Ishikawa (cell line): Measurements from ENCODE around the gene ZXDC.

Experiments
- CEBPB ChIP-seq: IDR thresholded peaks from 2 replicates; pipeline ENCODE4 v1.6.1; 2012
- CREB1 ChIP-seq: IDR thresholded peaks from 2 replicates; pipeline ENCODE4 v1.6.1; 2012; ENCODE audit warnings: low read depth
- EGR1 ChIP-seq: IDR thresholded peaks from 2 replicates; pipeline ENCODE4 v1.6.1; 2012
- EP300 ChIP-seq: IDR thresholded peaks from 2 replicates; pipeline ENCODE4 v1.6.1; 2012; ENCODE audit warnings: borderline replicate concordance
- FOXM1 ChIP-seq: IDR thresholded peaks from 2 replicates; pipeline ENCODE4 v1.6.1; 2012; ENCODE audit warnings: low read depth, borderline replicate concordance
- NFIC ChIP-seq: IDR thresholded peaks from 2 replicates; pipeline ENCODE4 v1.6.1; 2012
- RAD21 ChIP-seq: IDR thresholded peaks from 2 replicates; pipeline ENCODE4 v1.6.1; 2012; ENCODE audit warnings: low read depth
- TAF1 ChIP-seq: IDR thresholded peaks from 2 replicates; pipeline ENCODE4 v1.6.1; 2012; ENCODE audit warnings: low read depth, mild to moderate bottlenecking
- TCF12 ChIP-seq: IDR thresholded peaks from 2 replicates; pipeline ENCODE4 v1.6.1; 2012; ENCODE audit warnings: low read depth
- TEAD4 ChIP-seq: IDR thresholded peaks from 2 replicates; pipeline ENCODE4 v1.6.1; 2012
- YY1 ChIP-seq: IDR thresholded peaks from 2 replicates; pipeline ENCODE4 v1.6.1; 2012; ENCODE audit warnings: low read depth
- ZBTB7A ChIP-seq: IDR thresholded peaks from 2 replicates; pipeline ENCODE4 v1.6.1; 2012; ENCODE audit warnings: low read depth
- TF ChIP-seq, protein P1 (sequence below): IDR thresholded peaks from 2 replicates; pipeline ENCODE4 v1.6.1; 2012; ENCODE audit warnings: low read depth, mild to moderate bottlenecking
- TF ChIP-seq, protein P2 (sequence below): IDR thresholded peaks from 2 replicates; pipeline ENCODE4 v1.6.1; 2012
- TF ChIP-seq, protein P3 (sequence below): IDR thresholded peaks from 2 replicates; pipeline ENCODE4 v1.6.1; 2012

Gene ZXDC

GRCh38 chr3:126512916-126513650 is 37.4 kb upstream of the ZXDC start:
- no peak for TF ChIP-seq CREB1
- no peak for TF ChIP-seq TEAD4
- TF ChIP-seq, protein P1, sequence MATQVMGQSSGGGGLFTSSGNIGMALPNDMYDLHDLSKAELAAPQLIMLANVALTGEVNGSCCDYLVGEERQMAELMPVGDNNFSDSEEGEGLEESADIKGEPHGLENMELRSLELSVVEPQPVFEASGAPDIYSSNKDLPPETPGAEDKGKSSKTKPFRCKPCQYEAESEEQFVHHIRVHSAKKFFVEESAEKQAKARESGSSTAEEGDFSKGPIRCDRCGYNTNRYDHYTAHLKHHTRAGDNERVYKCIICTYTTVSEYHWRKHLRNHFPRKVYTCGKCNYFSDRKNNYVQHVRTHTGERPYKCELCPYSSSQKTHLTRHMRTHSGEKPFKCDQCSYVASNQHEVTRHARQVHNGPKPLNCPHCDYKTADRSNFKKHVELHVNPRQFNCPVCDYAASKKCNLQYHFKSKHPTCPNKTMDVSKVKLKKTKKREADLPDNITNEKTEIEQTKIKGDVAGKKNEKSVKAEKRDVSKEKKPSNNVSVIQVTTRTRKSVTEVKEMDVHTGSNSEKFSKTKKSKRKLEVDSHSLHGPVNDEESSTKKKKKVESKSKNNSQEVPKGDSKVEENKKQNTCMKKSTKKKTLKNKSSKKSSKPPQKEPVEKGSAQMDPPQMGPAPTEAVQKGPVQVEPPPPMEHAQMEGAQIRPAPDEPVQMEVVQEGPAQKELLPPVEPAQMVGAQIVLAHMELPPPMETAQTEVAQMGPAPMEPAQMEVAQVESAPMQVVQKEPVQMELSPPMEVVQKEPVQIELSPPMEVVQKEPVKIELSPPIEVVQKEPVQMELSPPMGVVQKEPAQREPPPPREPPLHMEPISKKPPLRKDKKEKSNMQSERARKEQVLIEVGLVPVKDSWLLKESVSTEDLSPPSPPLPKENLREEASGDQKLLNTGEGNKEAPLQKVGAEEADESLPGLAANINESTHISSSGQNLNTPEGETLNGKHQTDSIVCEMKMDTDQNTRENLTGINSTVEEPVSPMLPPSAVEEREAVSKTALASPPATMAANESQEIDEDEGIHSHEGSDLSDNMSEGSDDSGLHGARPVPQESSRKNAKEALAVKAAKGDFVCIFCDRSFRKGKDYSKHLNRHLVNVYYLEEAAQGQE: no peak
- no peak for TF ChIP-seq TCF12
- TF ChIP-seq TAF1: no peak
- no peak for TF ChIP-seq EGR1
- no peak for TF ChIP-seq RAD21
- TF ChIP-seq, protein P2, sequence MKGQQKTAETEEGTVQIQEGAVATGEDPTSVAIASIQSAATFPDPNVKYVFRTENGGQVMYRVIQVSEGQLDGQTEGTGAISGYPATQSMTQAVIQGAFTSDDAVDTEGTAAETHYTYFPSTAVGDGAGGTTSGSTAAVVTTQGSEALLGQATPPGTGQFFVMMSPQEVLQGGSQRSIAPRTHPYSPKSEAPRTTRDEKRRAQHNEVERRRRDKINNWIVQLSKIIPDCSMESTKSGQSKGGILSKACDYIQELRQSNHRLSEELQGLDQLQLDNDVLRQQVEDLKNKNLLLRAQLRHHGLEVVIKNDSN: no peak
- no peak for TF ChIP-seq YY1
- TF ChIP-seq, protein P3, sequence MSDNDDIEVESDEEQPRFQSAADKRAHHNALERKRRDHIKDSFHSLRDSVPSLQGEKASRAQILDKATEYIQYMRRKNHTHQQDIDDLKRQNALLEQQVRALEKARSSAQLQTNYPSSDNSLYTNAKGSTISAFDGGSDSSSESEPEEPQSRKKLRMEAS: no peak
- TF ChIP-seq FOXM1: no peak
- no peak for TF ChIP-seq CEBPB
- no peak for TF ChIP-seq ZBTB7A
- no peak for TF ChIP-seq EP300
- no peak for TF ChIP-seq NFIC

DNA sequence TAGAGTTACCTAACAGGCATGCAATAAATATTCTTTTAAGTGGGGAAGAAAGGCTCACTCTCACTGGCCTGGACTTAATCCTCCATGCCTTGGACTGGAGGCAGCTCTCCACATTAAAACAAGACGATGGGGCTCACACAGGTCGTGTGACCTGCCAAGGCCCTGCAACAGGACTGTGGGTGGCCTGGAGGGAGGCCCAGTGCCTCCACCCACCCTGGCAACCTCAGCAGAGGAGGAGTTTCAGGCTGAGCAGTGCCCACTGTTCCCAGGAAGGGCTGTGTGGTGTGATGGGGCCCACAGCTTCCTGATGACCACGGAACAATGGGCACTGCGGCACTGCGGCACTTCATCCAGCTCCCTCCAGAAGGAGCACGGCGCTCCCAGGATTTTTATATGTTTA is 36.3 kb upstream of the ZXDC start:
- TF ChIP-seq EP300: no peak

DNA sequence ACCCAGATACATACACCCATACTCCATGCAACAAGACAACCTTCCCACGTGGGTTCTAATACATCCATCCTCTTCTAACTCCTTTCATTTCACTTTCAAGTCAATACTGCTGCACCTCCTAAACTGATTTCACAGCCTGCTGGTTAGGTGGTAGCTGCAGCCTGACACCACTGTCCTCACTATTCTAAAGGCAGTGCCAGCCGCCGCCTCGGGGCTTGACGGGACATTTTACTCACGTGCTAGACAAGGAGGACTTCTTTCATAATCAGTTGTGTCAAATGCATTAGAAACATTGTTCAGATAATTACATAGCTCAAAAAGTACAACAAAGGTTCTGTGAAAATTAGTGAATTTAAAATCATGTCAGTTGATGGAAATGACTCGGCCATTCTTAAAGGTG is 35.6 kb upstream of the ZXDC start:
- TF ChIP-seq CEBPB (no peak), TAF1 (no peak), ZBTB7A (no peak), TCF12 (no peak), TEAD4 (no peak), CREB1 (no peak), EP300 (no peak), EGR1 (no peak), NFIC (no peak), YY1 (no peak), RAD21 (no peak), FOXM1 (no peak)
- TF ChIP-seq, protein P1: no peak
- TF ChIP-seq, protein P2: no peak
- TF ChIP-seq, protein P3: no peak

DNA sequence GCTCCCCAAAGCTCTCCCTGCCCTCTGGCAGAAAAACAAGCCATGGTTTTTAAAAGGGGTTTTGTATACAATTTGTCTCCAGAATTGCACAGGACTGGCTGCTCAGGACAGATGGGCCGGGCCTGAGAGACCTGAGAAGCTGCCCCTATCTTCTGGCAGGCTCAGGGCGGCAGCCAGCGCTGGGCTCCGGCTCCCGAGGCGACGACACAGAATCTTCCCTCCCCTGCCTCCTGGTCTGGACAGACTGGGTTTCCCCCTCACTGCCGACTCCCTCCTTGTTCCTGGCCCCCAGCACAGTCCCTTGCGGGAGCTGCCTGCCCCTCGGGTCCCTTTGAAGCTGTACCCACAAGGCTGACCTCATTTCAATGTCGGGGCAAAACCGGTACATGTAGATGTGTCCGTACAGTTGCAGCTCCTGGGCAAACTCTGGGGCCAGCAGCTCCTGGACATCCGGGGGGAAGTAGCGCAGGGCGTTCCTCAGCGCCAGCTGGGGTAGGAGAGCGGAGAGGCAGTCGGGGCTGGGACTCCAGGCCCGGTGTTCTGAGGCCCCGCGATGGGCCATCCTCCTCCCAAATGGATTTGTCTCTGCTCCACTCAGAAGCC is 34.7 kb upstream of the ZXDC start:
- TF ChIP-seq ZBTB7A (no peak), FOXM1 (no peak), CEBPB (no peak), EGR1 (no peak), RAD21 (no peak), YY1 (no peak), CREB1 (no peak), TAF1 (no peak), TEAD4 (no peak), EP300 (no peak), TCF12 (no peak), NFIC (no peak)
- TF ChIP-seq, protein P3: no peak
- TF ChIP-seq, protein P2: no peak
- TF ChIP-seq, protein P1: no peak
